CD4-positive, alpha-beta T cell treated with Interleukin-4 for 4 hours (primary cell): Measurements from ENCODE around the gene KRT1.
"Not testable (repeated sequence)": the region's sequence is repeated elsewhere in the genome, so short reads cannot be mapped to it uniquely, and the experiment has no call there.

ENCODE experiments used
- DNase-seq: peaks from one replicate; pipeline ENCODE4 v3.0.0-alpha.2; 2020

The KRT1 gene

GRCh38 chr12:52681526-52682380 lies 1.5 kb upstream of the KRT1 start:
- peak; percentile 20 for DNase-seq

GRCh38 chr12:52679875-52680274 lies 332 bp downstream of the KRT1 start:
- DNase-seq = no peak

GRCh38 chr12:52677671-52678070 lies 2.5 kb downstream of the KRT1 start:
- no peak for DNase-seq

- DNase-seq = no peak
Measured at GRCh38 chr12:52677126-52677525, 3.1 kb downstream of the KRT1 start.

GRCh38 chr12:52676163-52676562 lies 4.0 kb downstream of the KRT1 start:
- no peak for DNase-seq

- no peak for DNase-seq
Measured at GRCh38 chr12:52675301-52675701, 4.9 kb downstream of the KRT1 start.

- no peak for DNase-seq
Measured at GRCh38 chr12:52674433-52674775, 5.8 kb downstream of the KRT1 start.

- DNase-seq = no peak
Measured at GRCh38 chr12:52673713-52674432, 6.3 kb downstream of the KRT1 start.

- DNase-seq = no peak
Measured at GRCh38 chr12:52673217-52673616, 7.0 kb downstream of the KRT1 start.

- DNase-seq = no peak
Measured at GRCh38 chr12:52672321-52672933, 7.8 kb downstream of the KRT1 start.

GRCh38 chr12:52670961-52671360 lies 9.2 kb downstream of the KRT1 start:
- no peak for DNase-seq

GRCh38 chr12:52670506-52670905 lies 9.7 kb downstream of the KRT1 start:
- DNase-seq = no peak

- not testable (repeated sequence) for DNase-seq
Measured at GRCh38 chr12:52669941-52670340, 10.3 kb downstream of the KRT1 start.

- no peak for DNase-seq
Measured at GRCh38 chr12:52669426-52669825, 10.8 kb downstream of the KRT1 start.

- no peak for DNase-seq
Measured at GRCh38 chr12:52667931-52668330, 12.3 kb downstream of the KRT1 start.

GRCh38 chr12:52667509-52667908 lies 12.7 kb downstream of the KRT1 start:
- no peak for DNase-seq

- DNase-seq = no peak
Measured at GRCh38 chr12:52666471-52666870, 13.7 kb downstream of the KRT1 start.

GRCh38 chr12:52663420-52663819 lies 16.8 kb downstream of the KRT1 start:
- DNase-seq = no peak

- DNase-seq = no peak
Measured at GRCh38 chr12:52662918-52663229, 17.3 kb downstream of the KRT1 start.

- no peak for DNase-seq
Measured at GRCh38 chr12:52662093-52662917, 17.9 kb downstream of the KRT1 start.

GRCh38 chr12:52661668-52662067 lies 18.5 kb downstream of the KRT1 start:
- no peak for DNase-seq

- DNase-seq = no peak
Measured at GRCh38 chr12:52660934-52661499, 19.2 kb downstream of the KRT1 start.

- no peak for DNase-seq
Measured at GRCh38 chr12:52659951-52660350, 20.3 kb downstream of the KRT1 start.
